Measurements from ENCODE around the gene PDZRN4.

PDZRN4 gene

DNA sequence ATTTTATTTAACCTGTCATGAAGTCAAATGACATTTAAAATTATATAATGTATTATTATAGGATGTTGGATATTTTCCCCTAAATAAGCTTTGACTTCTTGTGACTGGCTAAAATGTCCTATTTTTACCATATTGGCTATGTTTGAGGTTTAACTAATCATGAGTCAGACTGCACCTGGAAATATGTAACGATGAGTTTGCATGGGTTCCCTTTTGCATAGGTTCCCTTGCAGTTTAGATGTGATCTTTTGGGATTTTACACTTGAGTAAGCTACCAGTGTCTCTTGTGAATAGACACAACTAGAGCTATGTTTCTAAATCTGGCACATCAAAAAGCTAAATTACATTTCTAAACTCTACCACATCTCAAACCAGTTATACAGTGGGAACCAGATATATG lies 5.2 kb downstream of the PDZRN4 start:
- H3K27ac ChIP-seq = no peak overlapping the region

DNA sequence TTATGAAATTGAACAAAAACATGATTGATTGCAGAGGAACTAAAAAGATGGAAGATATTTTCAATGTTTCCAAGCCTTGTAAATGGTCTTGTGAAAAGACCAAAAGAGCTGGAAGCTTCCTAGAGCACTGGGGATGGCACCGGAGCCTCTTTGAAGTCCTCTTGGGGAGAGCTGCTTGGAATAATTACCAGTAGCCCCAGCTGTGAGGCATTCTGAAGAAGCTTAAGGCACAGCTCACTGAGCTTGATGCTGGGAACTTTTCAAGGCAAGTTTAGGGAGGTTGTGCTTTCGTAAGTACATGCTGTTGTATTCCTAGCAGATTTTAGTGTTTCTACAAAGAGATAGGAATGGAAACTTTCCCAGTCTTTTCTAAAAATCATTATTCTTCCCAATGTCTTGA lies 13.9 kb downstream of the PDZRN4 start:
- no peak for TF ChIP-seq CTCF (conservative IDR thresholded peaks at IDR 0.05)
- no peak overlapping the region for H3K27ac ChIP-seq

More for the DNA sequence above, 5.2 kb downstream of the PDZRN4 start:
- no peak for TF ChIP-seq CTCF (conservative IDR thresholded peaks at IDR 0.05)

DNA sequence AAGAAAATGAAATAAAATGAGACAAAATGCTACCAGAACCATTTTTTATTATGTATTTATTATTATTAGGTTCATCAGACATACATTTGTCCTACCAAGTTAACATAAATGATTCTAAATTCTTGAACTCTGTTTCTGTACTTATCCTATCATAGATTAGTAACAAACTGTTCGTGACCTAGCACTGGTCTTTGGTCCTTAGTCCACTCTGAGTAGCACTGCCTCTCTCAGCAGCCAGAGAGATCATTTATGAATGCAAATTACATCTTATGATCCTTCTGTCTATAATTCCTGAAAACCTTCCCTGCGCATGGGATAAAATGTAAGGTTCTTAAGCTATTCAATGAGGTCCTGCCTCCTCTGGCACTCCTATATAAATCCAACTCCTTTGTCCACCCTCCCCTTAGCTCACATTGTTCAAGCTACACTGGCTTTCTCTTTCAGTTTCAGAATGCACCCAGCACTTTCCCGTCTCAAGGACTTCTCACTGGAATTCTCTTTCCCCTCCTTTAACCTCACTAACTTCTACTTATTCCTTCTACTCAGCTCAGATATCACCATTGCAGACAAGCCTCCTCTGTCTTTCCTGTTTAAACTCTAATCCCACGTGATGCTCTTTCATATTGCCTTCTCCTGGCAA lies 17.1 kb downstream of the PDZRN4 start:
- no peak overlapping the region for H3K27ac ChIP-seq
- TF ChIP-seq CTCF (conservative IDR thresholded peaks at IDR 0.05) = no peak

GRCh38 chr12:41206298-41206697 lies 18.2 kb downstream of the PDZRN4 start:
- TF ChIP-seq CTCF (conservative IDR thresholded peaks at IDR 0.05) = no peak

DNA sequence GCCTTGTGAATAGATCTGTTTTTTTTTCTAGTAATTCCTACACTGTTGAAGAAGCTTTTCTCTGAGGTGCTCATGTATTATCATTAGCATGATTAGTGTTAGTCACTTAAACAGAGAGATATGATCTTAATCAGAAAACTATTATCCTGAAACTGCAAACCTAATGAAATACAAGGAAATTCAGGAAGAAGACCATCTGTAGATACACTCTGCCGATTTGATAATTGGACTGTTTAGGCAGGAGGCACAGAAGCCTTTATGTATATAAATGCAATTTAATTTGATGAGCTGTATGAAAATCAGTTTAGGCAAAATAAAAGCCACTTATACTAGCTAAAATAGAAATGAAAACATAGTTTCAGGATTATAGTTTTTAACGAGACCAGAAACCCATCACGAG lies 23.3 kb downstream of the PDZRN4 start:
- no peak for TF ChIP-seq CTCF (conservative IDR thresholded peaks at IDR 0.05)
- H3K27ac ChIP-seq = no peak overlapping the region

More at GRCh38 chr12:41206298-41206697, 18.2 kb downstream of the PDZRN4 start:
- no peak overlapping the region for H3K27ac ChIP-seq

- H3K27ac ChIP-seq = no peak overlapping the region
- no peak for TF ChIP-seq CTCF (conservative IDR thresholded peaks at IDR 0.05)
Measured at GRCh38 chr12:41212625-41213024, 24.5 kb downstream of the PDZRN4 start.

GRCh38 chr12:41213107-41213506 lies 25.0 kb downstream of the PDZRN4 start:
- no peak overlapping the region for H3K27ac ChIP-seq
- TF ChIP-seq CTCF (conservative IDR thresholded peaks at IDR 0.05) = no peak
